Activated B cell treated with CpG ODN at 0.5 μM for 24 hours (primary cell): ENCODE data around the gene CYP27A1. TPM values are rescaled to one million over a fixed set of nuclear protein-coding genes. Genes with fewer than 3 reads are reported as not detected.

Experiments
- ATAC-seq: fragments of 200-7000 bp; cut with Tn5 transposase; one replicate; pipeline ENCODE4 v1.10.0; 2021; ENCODE audit warnings: low read depth, mild to moderate bottlenecking, moderate library complexity
- CTCF ChIA-PET: fragments of 350-600 bp; sonication (Branson Sonifier 250); formaldehyde crosslinking; loops from one replicate; lab custom pipeline; 2021; ENCODE audit warnings: antibody characterized with exemption; lab: Charles Lee
- POLR2A ChIA-PET: fragments of 350-600 bp; sonication (Branson Sonifier 250); formaldehyde crosslinking; loops from one replicate; lab custom pipeline; 2021; ENCODE audit warnings: antibody characterized with exemption; lab: Charles Lee
- DNase-seq: peaks from one replicate; pipeline ENCODE4 v3.0.0; 2022
- H3K27ac Mint-ChIP-seq: one replicate; pipeline ENCODE4 v1.8.0; 2020; ENCODE audit warnings: mixed read lengths
- H3K27me3 Mint-ChIP-seq: one replicate; pipeline ENCODE4 v1.8.0; 2021; ENCODE audit warnings: mixed read lengths
- H3K36me3 Mint-ChIP-seq: one replicate; pipeline ENCODE4 v1.8.0; 2021; ENCODE audit warnings: low read depth, mixed read lengths
- H3K4me1 Mint-ChIP-seq: one replicate; pipeline ENCODE4 v1.8.0; 2021; ENCODE audit warnings: mixed read lengths
- H3K4me3 Mint-ChIP-seq: one replicate; pipeline ENCODE4 v1.8.0; 2020; ENCODE audit warnings: mild to moderate bottlenecking, mixed read lengths
- H3K9me3 Mint-ChIP-seq: one replicate; pipeline ENCODE4 v1.8.0; 2020; ENCODE audit warnings: mixed read lengths
- CTCF ChIP-seq: fragments of 200-600 bp; IDR thresholded peaks from one replicate; pipeline ENCODE4 v1.8.0; 2022; ENCODE audit warnings: antibody characterized with exemption, mild to moderate bottlenecking
- intact Hi-C: fragments of 100-400 bp; cut with micrococcal nuclease; formaldehyde crosslinking; loops from one replicate; pipeline ENCODE4 v1.15.1; 2024
- total RNA-seq: library from RNA; stranded (reverse); gene quantifications from 2 replicates; pipeline ENCODE4 v1.2.3, GENCODE V29; 2022

CYP27A1 gene
- total RNA-seq, 1 donor from 2014 or later, result 0.55 TPM

GRCh38 chr2:218810256-218810655 lies 28.3 kb downstream of the CYP27A1 start:
- no peak for TF ChIP-seq CTCF
- H3K27me3 Mint-ChIP-seq, result peaks cover 41% of the 10 kb centered on the region
- no peak for ATAC-seq
- no peaks in the 10 kb centered on the region for H3K36me3 Mint-ChIP-seq
- intact Hi-C loops, result no loop called here
- H3K4me3 Mint-ChIP-seq, result no peak overlapping the region
- H3K9me3 Mint-ChIP-seq, result no peaks in the 10 kb centered on the region
- H3K27ac Mint-ChIP-seq, result no peak overlapping the region
- ChIA-PET CTCF (no interaction called here), POLR2A (no interaction called here)
- H3K4me1 Mint-ChIP-seq, result peaks cover 4% of the 10 kb centered on the region
- DNase-seq, result no peak

GRCh38 chr2:218811382-218811781 lies 29.4 kb downstream of the CYP27A1 start:
- no peaks in the 10 kb centered on the region for H3K9me3 Mint-ChIP-seq
- DNase-seq (no peak), ATAC-seq (no peak)
- H3K36me3 Mint-ChIP-seq, result no peaks in the 10 kb centered on the region
- H3K27me3 Mint-ChIP-seq, result peaks cover 33% of the 10 kb centered on the region
- POLR2A ChIA-PET, result no interaction called here
- intact Hi-C loops, result no loop called here
- H3K4me3 Mint-ChIP-seq, result no peak overlapping the region
- peaks cover 2% of the 10 kb centered on the region for H3K4me1 Mint-ChIP-seq
- TF ChIP-seq CTCF, result no peak
- CTCF ChIA-PET, result no interaction called here
- H3K27ac Mint-ChIP-seq, result no peak overlapping the region

- Mint-ChIP-seq H3K4me1 (no peaks in the 10 kb centered on the region), H3K9me3 (no peaks in the 10 kb centered on the region)
Observed at GRCh38 chr2:218812096-218812815, 30.3 kb downstream of the CYP27A1 start.

GRCh38 chr2:218812861-218813260 lies 30.9 kb downstream of the CYP27A1 start:
- ChIA-PET CTCF (no interaction called here), POLR2A (interaction anchor here (0.6 kb wide), 1 partner anchor 557 kb away, joined by 3 read pairs; no protein-coding TSS in a partner anchor)
- H3K4me3 Mint-ChIP-seq, result no peak overlapping the region
- intact Hi-C loops, result no loop called here
- DNase-seq (no peak), ATAC-seq (no peak)
- peaks cover 30% of the 10 kb centered on the region for H3K27me3 Mint-ChIP-seq
- H3K4me1 Mint-ChIP-seq, result no peaks in the 10 kb centered on the region
- H3K27ac Mint-ChIP-seq, result no peak overlapping the region
- no peaks in the 10 kb centered on the region for H3K36me3 Mint-ChIP-seq
- H3K9me3 Mint-ChIP-seq, result no peaks in the 10 kb centered on the region
- TF ChIP-seq CTCF, result no peak

More at GRCh38 chr2:218812096-218812815, 30.3 kb downstream of the CYP27A1 start:
- ATAC-seq (no peak), DNase-seq (no peak)
- ChIA-PET CTCF (no interaction called here), POLR2A (no interaction called here)
- Mint-ChIP-seq H3K4me3 (no peak overlapping the region), H3K36me3 (no peaks in the 10 kb centered on the region), H3K27ac (no peak overlapping the region), H3K27me3 (peaks cover 30% of the 10 kb centered on the region)
- intact Hi-C loops, result no loop called here
- TF ChIP-seq CTCF, result no peak

- no peak for TF ChIP-seq CTCF
- DNase-seq (no peak), ATAC-seq (no peak)
- CTCF ChIA-PET, result no interaction called here
- POLR2A ChIA-PET, result no interaction called here
- peaks cover 30% of the 10 kb centered on the region for H3K27me3 Mint-ChIP-seq
- H3K27ac Mint-ChIP-seq, result no peak overlapping the region
- H3K36me3 Mint-ChIP-seq, result no peaks in the 10 kb centered on the region
- no peaks in the 10 kb centered on the region for H3K4me1 Mint-ChIP-seq
- H3K4me3 Mint-ChIP-seq, result no peak overlapping the region
- H3K9me3 Mint-ChIP-seq, result no peaks in the 10 kb centered on the region
- intact Hi-C loops, result no loop called here
Observed at GRCh38 chr2:218813771-218814460, 32.0 kb downstream of the CYP27A1 start.
